Measurements from ENCODE around the gene TPSD1.

DNA sequence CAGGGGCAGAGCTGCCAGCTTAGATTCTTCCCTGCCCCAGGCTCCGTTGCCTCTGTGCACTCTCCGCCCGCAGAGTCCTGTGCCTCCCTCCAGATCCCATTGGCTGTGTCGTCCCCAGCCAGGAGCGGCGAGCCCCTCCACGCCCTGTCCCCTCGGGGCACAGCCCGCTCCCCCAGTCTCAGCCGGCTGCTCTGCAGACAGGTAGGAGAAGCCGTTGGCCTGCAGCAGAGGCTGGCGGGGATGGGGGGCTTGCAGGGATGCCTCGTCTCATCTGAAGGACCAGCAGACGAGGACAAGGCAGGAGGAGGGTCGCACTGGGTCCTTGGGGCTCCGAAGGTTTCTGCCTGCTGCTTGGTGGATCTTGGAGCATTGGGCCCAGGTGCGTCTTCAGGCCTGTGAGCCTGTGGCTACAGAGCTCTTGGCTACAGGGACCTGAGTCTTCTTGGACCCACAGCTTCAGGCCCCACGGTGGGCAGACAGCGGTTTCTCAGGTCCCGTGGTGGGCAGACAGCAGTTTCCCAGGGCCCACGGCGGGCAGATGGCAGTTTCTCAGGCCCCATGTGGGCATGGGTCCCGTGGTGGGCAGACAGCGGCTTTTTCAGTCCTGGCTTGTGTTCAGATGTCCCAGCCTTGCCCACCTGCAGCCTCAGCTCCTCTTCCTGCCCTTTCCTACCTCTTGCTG lies 36.8 kb upstream of the TPSD1 start:
- TF ChIP-seq CTCF (IDR thresholded peaks at IDR 0.05; ENCODE audit: insufficient read depth, low read length) (no peak), GABPA (IDR thresholded peaks at IDR 0.05; ENCODE audit: low read depth) (no peak), SPI1 (IDR thresholded peaks at IDR 0.05; ENCODE audit: borderline replicate concordance, low read depth) (no peak)
